Esophagus muscularis mucosa (tissue), 4 donors: ENCODE data around the gene VGLL4. TPM values are rescaled to one million over a fixed set of nuclear protein-coding genes. Genes with fewer than 3 reads are reported as not detected.

Source experiments
- DNase-seq: peaks from one replicate; pipeline ENCODE4 v3.0.0-alpha.2; 2017; ENCODE audit errors: extremely low spot score
- H3K27ac ChIP-seq, 4 donors: fragments of 200-600 bp; sonication (generic); replicated peaks in 1 of 4; 1 replicate in 3 of 4; 2 replicates in 1 of 4; pipeline ENCODE4 v1.5.1; 2016 to 2019; ENCODE audit warnings: mild to moderate bottlenecking in 1 of 4
- H3K27me3 ChIP-seq, 4 donors: fragments of 200-600 bp; sonication (generic); one replicate each; pipeline versions ENCODE4 v1.5.1 to v1.6.0; 2016 to 2019
- H3K36me3 ChIP-seq, 4 donors: fragments of 200-600 bp; sonication (generic); one replicate each; pipeline ENCODE4 v1.5.1; 2016 to 2019
- H3K4me1 ChIP-seq, 4 donors: fragments of 200-600 bp; sonication (generic); one replicate each; pipeline ENCODE4 v1.5.1; 2016 to 2019
- H3K4me3 ChIP-seq, 4 donors: fragments of 200-600 bp; sonication (generic); 1 replicate in 2 of 4; 2 replicates in 2 of 4; pipeline ENCODE4 v1.5.1; 2016 to 2019; ENCODE audit warnings: mild to moderate bottlenecking in 4 of 4, moderate library complexity in 1 of 4
- H3K9me3 ChIP-seq, 4 donors: fragments of 200-600 bp; sonication (generic); 1 replicate in 3 of 4; 2 replicates in 1 of 4; pipeline ENCODE4 v1.5.1; 2016 to 2019
- EP300 ChIP-seq: sonication (generic); formaldehyde crosslinking; IDR thresholded peaks from one replicate; pipeline ENCODE4 v1.6.1; 2017; ENCODE audit warnings: antibody characterized with exemption
- POLR2A ChIP-seq: fragments of 450-650 bp; IDR thresholded peaks from one replicate; pipeline ENCODE4 v1.6.1; 2017; ENCODE audit warnings: antibody characterized with exemption, moderate library complexity, mild to moderate bottlenecking, low read depth
- POLR2AphosphoS5 ChIP-seq, 2 donors: sonication (generic); formaldehyde crosslinking; IDR thresholded peaks; one replicate each; pipeline ENCODE4 v1.6.1; 2017; ENCODE audit warnings: antibody characterized with exemption in 2 of 2
- WGBS: methylation state at CpG from one replicate; pipeline ENCODE4 v1.1.5; 2018; 5-methylcytosine and 5-hydroxymethylcytosine counted together
- intact Hi-C: fragments of 100-400 bp; cut with DNase I; formaldehyde crosslinking; loops from one replicate; pipeline ENCODE4 v1.15.1; 2023
- total RNA-seq, 4 donors: library from RNA; depleted of rRNA; stranded (reverse); fragments of >200 nt; gene quantifications; one replicate each; pipeline versions ENCODE4 v1.1.0 to v1.2.1, GENCODE V29; 2016
- TF ChIP-seq, protein P1 (sequence below), 3 experiments: fragments of 200-600 bp in 2 of 3; fragments of 450-650 bp in 1 of 3; sonication (generic) in 2 of 3; IDR thresholded peaks; one replicate each; pipeline ENCODE4 v1.5.1; 2017 to 2019; ENCODE audit warnings: antibody characterized with exemption in 3 of 3, mild to moderate bottlenecking in 2 of 3, moderate library complexity in 1 of 3

VGLL4 gene
- total RNA-seq, 4 donors from 2014 or later = 51.5 to 222 (median 80.7) TPM

DNA sequence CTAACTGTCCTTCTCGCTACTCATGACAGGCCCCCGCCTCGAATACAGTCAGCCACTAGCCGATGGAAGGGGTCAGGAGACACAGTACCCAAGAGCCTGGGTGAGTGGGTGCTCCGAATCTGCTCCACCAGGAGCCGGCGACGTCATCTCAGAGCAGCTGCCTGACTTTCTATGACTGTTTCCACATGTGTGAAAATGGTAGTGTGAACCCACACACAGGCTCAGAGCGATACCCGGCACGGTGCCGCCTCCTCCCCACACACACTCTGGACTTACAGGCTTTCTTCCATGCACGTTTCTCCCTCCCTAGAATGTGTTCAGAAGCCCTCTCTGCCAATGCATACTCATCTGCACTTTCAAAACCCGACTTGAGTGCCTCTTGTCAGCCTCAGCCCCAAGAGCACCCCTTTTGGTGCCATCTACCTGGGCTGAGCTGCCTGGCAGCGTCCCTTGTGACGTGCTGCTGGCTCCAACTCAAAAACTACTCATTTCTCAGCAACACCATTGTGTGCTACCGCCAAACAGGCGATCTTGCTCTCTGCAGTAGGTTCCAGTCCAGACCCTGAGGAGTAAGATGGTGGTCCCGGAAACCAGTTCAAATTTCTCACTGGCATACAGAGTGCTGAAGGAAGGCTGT is 29.7 kb downstream of the VGLL4 start:
- peaks cover 69 to 94% (median 88%) of the 10 kb centered on the region in 4 donors for H3K4me1 ChIP-seq

DNA sequence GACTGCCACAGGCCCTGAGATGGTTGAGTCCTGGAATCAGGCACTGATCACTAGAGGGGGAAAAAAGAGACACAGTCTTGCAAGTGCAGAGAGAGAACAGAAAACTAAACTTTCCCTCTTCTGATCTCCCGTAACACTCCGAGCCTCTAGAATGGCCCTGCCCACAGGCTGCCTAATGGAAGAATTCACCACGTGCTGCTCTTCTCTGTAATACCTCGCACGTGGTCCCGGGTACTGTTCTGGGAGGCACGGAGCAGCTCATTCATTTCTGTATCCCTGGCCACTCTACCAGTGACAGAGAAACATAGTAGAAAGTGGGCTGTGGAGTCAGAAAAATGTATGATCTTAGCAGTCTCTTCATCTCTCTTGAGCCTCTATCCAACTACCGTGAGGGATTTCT is 30.4 kb downstream of the VGLL4 start:
- TF ChIP-seq EP300 = no peak
- TF ChIP-seq POLR2A = no peak
- DNase-seq = no peak
- H3K4me1 ChIP-seq = peaks cover 74 to 94% (median 89%) of the 10 kb centered on the region in 4 donors
- no peaks in the 10 kb centered on the region for H3K36me3 ChIP-seq
- no peaks in the 10 kb centered on the region for H3K27me3 ChIP-seq
- no peak overlapping the region for H3K4me3 ChIP-seq
- H3K9me3 ChIP-seq = no peaks in the 10 kb centered on the region
- 75% methylated on average over 8 of the region's 8 CpGs for WGBS
- no peak overlapping the region for H3K27ac ChIP-seq
- intact Hi-C loops = no loop called here

More for the DNA sequence above, 29.7 kb downstream of the VGLL4 start:
- intact Hi-C loops = no loop called here
- no peak overlapping the region for H3K27ac ChIP-seq
- 78% methylated on average over 19 of the region's 19 CpGs for WGBS
- H3K4me3 ChIP-seq = no peak overlapping the region
- TF ChIP-seq, protein P1, sequence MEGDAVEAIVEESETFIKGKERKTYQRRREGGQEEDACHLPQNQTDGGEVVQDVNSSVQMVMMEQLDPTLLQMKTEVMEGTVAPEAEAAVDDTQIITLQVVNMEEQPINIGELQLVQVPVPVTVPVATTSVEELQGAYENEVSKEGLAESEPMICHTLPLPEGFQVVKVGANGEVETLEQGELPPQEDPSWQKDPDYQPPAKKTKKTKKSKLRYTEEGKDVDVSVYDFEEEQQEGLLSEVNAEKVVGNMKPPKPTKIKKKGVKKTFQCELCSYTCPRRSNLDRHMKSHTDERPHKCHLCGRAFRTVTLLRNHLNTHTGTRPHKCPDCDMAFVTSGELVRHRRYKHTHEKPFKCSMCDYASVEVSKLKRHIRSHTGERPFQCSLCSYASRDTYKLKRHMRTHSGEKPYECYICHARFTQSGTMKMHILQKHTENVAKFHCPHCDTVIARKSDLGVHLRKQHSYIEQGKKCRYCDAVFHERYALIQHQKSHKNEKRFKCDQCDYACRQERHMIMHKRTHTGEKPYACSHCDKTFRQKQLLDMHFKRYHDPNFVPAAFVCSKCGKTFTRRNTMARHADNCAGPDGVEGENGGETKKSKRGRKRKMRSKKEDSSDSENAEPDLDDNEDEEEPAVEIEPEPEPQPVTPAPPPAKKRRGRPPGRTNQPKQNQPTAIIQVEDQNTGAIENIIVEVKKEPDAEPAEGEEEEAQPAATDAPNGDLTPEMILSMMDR (IDR thresholded peaks at IDR 0.05) = no peak
- TF ChIP-seq POLR2A = no peak
- TF ChIP-seq POLR2AphosphoS5 (IDR thresholded peaks at IDR 0.05) = no peak
- TF ChIP-seq EP300 = no peak
- no peak for DNase-seq
- no peaks in the 10 kb centered on the region for H3K36me3 ChIP-seq
- no peaks in the 10 kb centered on the region for H3K27me3 ChIP-seq
- H3K9me3 ChIP-seq = no peaks in the 10 kb centered on the region

DNA sequence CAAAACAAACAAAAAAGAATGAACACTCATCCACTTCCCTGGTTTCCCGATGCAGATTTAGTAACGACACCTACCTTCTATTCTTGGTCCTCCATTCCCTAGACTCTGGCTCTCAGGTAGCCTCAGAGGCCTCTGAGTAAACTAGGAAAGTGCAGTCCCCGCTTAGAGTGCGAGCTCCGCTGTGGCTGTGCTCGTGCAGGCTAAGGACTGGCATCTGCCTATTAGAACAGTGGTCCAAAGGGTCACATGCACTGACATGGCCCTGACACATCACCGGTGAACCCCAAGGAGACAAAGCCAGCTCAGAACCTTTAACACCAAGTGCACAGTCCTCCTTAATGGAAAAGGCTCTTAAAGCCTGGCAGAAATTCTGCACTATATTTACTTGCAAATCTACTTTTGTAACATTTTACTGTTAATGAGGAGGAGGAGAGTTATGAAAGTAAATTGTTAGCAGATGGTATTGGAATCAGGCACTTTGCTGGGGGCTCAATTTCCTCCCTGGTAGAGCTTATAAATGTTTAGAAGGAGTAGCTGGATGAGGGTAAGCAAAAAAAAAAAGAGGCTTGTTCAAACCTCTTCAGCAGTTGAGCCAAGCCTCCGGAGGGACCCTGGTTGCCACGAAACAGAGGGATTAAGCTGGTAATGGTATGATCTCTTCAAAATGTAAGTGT is 31.1 kb downstream of the VGLL4 start:
- TF ChIP-seq EP300 (no peak), POLR2AphosphoS5 (IDR thresholded peaks at IDR 0.05) (no peak), POLR2A (no peak)
- TF ChIP-seq, protein P1 (IDR thresholded peaks at IDR 0.05) = no peak
- H3K4me3 ChIP-seq = no peak overlapping the region

DNA sequence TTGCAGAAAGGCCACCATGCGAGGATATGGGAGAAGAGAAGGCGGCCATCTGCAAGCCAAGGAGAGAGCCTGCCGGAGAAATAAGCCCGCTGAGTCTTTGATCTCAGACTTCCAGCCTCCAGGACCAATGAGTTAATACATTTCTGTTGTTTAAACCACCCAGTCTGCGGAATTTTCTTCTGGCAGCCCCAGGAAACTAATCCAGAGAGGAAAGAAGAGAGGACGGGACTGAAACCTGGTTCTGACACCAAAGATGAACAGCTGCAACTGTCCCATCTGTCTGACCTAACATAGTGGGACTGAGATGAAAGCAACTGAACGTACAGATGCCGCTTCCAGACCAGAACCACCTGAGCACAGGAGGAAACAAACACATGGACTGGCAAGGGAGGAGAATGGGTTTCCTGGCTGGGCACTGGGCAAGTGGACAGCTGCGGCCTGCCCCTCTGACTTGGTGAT is 32.3 kb downstream of the VGLL4 start:
- TF ChIP-seq, protein P1 (IDR thresholded peaks at IDR 0.05) = no peak
- TF ChIP-seq EP300 = no peak
- TF ChIP-seq POLR2A = no peak
- TF ChIP-seq POLR2AphosphoS5 (IDR thresholded peaks at IDR 0.05) = no peak
- Histone ChIP-seq H3K27ac (no peak overlapping the region), H3K36me3 (no peaks in the 10 kb centered on the region), H3K27me3 (no peaks in the 10 kb centered on the region), H3K4me1 (peaks cover 75 to 96% (median 91%) of the 10 kb centered on the region in 4 donors), H3K4me3 (no peak overlapping the region), H3K9me3 (no peaks in the 10 kb centered on the region)
- WGBS = 79% methylated on average over 9 of the region's 9 CpGs
- intact Hi-C loops = no loop called here
- no peak for DNase-seq

More for the DNA sequence above, 31.1 kb downstream of the VGLL4 start:
- H3K27me3 ChIP-seq = no peaks in the 10 kb centered on the region
- no peaks in the 10 kb centered on the region for H3K36me3 ChIP-seq
- WGBS = 85% methylated on average over 9 of the region's 9 CpGs
- peaks cover 81 to 97% (median 92%) of the 10 kb centered on the region in 4 donors for H3K4me1 ChIP-seq
- intact Hi-C loops = no loop called here
- DNase-seq = no peak
- H3K27ac ChIP-seq = no peak overlapping the region
- no peaks in the 10 kb centered on the region for H3K9me3 ChIP-seq

DNA sequence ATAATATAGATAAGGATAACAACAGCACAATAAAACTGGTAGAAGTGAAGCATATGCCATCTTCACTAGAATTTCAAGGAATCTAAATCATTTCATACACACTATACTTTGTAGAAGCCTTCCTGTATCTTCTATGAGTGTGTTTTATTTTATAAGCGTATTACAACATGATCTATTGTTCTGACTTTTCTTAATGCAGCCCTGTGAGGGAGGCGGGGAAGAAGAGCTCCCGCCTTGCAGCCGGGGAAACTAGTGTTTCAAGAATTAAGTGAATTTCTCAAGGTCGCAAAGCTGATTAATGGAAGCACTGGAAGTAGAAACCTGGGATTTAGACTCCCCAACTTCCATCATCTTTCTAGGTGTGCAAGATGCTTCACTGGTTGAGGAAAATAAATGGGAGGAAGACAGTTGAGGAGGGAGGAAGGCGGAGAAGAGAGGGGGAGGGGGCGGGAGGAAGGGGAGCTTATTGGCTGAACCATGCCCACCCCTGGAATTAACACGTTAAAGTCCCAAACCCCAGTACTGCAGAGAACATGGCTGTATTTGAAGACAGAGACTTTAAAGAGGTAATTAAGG is 32.9 kb downstream of the VGLL4 start:
- H3K36me3 ChIP-seq = no peaks in the 10 kb centered on the region
- TF ChIP-seq POLR2AphosphoS5 (IDR thresholded peaks at IDR 0.05) = no peak
- TF ChIP-seq, protein P1 (IDR thresholded peaks at IDR 0.05) = no peak
- TF ChIP-seq POLR2A = no peak
- no peak for TF ChIP-seq EP300
- no peaks in the 10 kb centered on the region for H3K27me3 ChIP-seq
- no peak for DNase-seq
- intact Hi-C loops = no loop called here
- no peak overlapping the region for H3K27ac ChIP-seq
- no peaks in the 10 kb centered on the region for H3K9me3 ChIP-seq
- no peak overlapping the region for H3K4me3 ChIP-seq
- WGBS = 69% methylated on average over 8 of the region's 8 CpGs
- H3K4me1 ChIP-seq = peaks cover 70 to 96% (median 90%) of the 10 kb centered on the region in 4 donors
